Heart left ventricle (tissue), 16 donors: ENCODE measurements around the gene MPDZ. TPM values are rescaled to one million over a fixed set of nuclear protein-coding genes. Genes with fewer than 3 reads are reported as not detected.

ENCODE experiments used
- ATAC-seq, 4 donors: fragments of 200-7000 bp; cut with Tn5 transposase; one replicate each; pipeline ENCODE4 v1.9.1; 2020 to 2022; ENCODE audit warnings: moderate library complexity in 4 of 4, mild to moderate bottlenecking in 3 of 4, moderate number of reproducible peaks in 1 of 4
- DNase-seq, 5 donors: peaks; one replicate each; pipeline ENCODE4 v3.0.0-alpha.2; 2020
- H3K27ac ChIP-seq, 12 donors: fragments of 200-600 bp; sonication (generic) in 4 of 12; one replicate each; pipeline versions ENCODE4 v1.5.0 to v1.8.0; 2016 to 2022; ENCODE audit warnings: mild to moderate bottlenecking in 2 of 12
- H3K27me3 ChIP-seq, 9 donors: fragments of 200-600 bp; sonication (generic) in 2 of 9; one replicate each; pipeline versions ENCODE4 v1.5.1 to v1.8.0; 2016 to 2022; ENCODE audit warnings: mild to moderate bottlenecking in 3 of 9
- H3K36me3 ChIP-seq, 9 donors: fragments of 200-600 bp; sonication (generic) in 2 of 9; one replicate each; pipeline versions ENCODE4 v1.5.0 to v1.8.0; 2018 to 2022; ENCODE audit warnings: mild to moderate bottlenecking in 2 of 9
- H3K4me1 ChIP-seq, 12 donors: fragments of 200-600 bp; sonication (generic) in 4 of 12; one replicate each; pipeline versions ENCODE4 v1.5.0 to v1.8.0; 2016 to 2022; ENCODE audit warnings: mild to moderate bottlenecking in 3 of 12
- H3K4me3 ChIP-seq, 12 donors: fragments of 200-600 bp; sonication (generic) in 4 of 12; one replicate each; pipeline versions ENCODE4 v1.5.0 to v1.8.0; 2017 to 2022; ENCODE audit warnings: mild to moderate bottlenecking in 9 of 12, moderate library complexity in 4 of 12
- H3K9me3 ChIP-seq, 12 donors: fragments of 200-600 bp; sonication (generic) in 4 of 12; one replicate each; pipeline versions ENCODE4 v1.5.0 to v1.8.0; 2016 to 2022; ENCODE audit warnings: mild to moderate bottlenecking in 1 of 12
- POLR2A ChIP-seq, 2 donors: fragments of 450-650 bp; IDR thresholded peaks; one replicate each; pipeline ENCODE4 v1.6.1; 2017; ENCODE audit warnings: antibody characterized with exemption in 2 of 2, mild to moderate bottlenecking in 2 of 2, moderate library complexity in 2 of 2
- WGBS, 4 donors: extraction: QIAGEN DNeasy Blood & Tissue Kit in 2 of 4; methylation state at CpG; one replicate each; pipeline versions ENCODE4 v1.1.5 to v1.1.7; 2013 to 2018; 5-methylcytosine and 5-hydroxymethylcytosine counted together
- intact Hi-C, 10 donors: fragments of 100-400 bp; cut with DNase I; formaldehyde crosslinking; loops; one replicate each; pipeline versions ENCODE4 v1.11.1 to v1.14.2; 2022
- polyA plus RNA-seq, 2 donors: library from polyadenylated mRNA; stranded (reverse); fragments of 200-250 nt; gene quantifications; one replicate each; pipeline ENCODE4 v1.2.3, GENCODE V29; 2013
- total RNA-seq, 9 donors: library from RNA; depleted of rRNA in 2 of 9; stranded (reverse); fragments of >200 nt in 2 of 9; fragmentation: NEBNext Ultra II Directional in 3 of 9; extraction: Animal tissue kit (Norgen Biotek cat#: 25700) in 3 of 9; gene quantifications; one replicate each; pipeline versions ENCODE4 v1.1.0 to v1.2.4, GENCODE V29; 2016 to 2023
- TF ChIP-seq, protein P1 (sequence below), 12 donors: fragments of 200-600 bp; sonication (generic) in 4 of 12; IDR thresholded peaks; one replicate each; pipeline versions ENCODE4 v1.5.0 to v1.8.0; 2018 to 2022; ENCODE audit warnings: antibody characterized with exemption in 12 of 12, mild to moderate bottlenecking in 5 of 12
- donor health status: ischemic (EF 13 %, LVEDD 7.1; RV severe dilation, severe dysfunction).
- donor health status: healthy with polysubstance abuse.
- donor health status: DM: no; HTN: yes; CAD: no.
- donor health status: DM: no; HTN: no; CAD: no.
- donor health status: ischemic (EF 25% LVEDD 6.9; RV normal size, moderate dysfunction).
- donor health status: ischemic (EF 25% LVEDD 5.7; RV mildly dilated, moderate dysfunction).
- donor health status: healthy.
- donor health status: DM: yes; HTN: yes; CAD: no.
- donor health status: ischemic (EF 35%, LVEDD 5.7; RV mildly dilated, moderate dysfunction).
- donor health status: nonischemic (EF 11% LVEDD 7.7; RV severe dilation, severe dysfunction).
- donor health status: DM: yes; HTN: yes; CAD: no.
- donor health status: PGD.
- donor health status: ischemic (EF 29% LVEDD 5.4; RV normal size, mild dysfunction).
- donor health status: nonischemic (EF 23%, LVEDD 6.1; RV moderate dilation, normal function).

The MPDZ gene
- total and polyA plus RNA-seq, 11 donors, result 19.5 to 106 (median 64.8) TPM

DNA sequence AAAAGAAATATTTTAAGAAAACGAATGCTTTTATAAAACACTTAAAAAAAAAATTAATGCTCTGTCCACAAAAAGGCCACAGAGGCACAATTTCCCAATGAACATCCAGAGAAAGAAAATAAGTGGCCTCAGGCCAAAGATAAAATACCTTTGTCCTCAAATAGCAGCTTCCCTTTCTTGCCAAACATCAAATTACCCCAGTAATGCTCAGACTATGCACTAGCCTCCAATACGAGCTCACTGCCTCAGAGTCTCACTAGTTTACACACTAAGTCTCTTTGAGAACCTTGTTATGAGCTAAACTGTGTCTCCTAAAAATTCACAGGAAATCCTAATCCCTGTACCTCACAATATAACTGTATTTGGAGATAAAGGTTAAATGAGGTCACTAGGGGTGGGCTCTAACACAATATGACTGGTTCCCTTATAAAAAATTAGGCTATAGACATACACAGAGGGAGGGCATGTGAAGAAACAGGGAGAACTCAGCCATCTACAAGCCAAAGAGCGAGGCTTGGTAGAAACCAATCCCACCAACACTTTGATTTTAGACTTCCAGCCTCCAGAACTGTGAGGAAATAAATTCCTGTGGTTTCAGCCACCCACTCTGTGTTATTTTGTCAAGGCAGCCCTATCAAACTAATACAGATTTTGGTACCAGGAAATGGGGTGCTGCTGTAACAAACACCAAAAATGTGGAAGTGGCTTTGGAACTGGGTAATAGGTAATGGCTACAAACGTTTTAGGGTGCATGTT is 4.4 kb downstream of the MPDZ start:
- no peak overlapping the region for H3K4me3 ChIP-seq
- H3K27me3 ChIP-seq, result peaks cover 0 to 4% (median 0%) of the 10 kb centered on the region in 9 donors
- H3K9me3 ChIP-seq, result no peaks in the 10 kb centered on the region
- 30 to 42% (median 34%) methylated on average over 4 of the region's 4 CpGs for WGBS, 4 donors
- ATAC-seq, result peak in 1 of 4 donors; percentile 19
- peak overlapping the region; percentile 29 to 76 (median 64) for H3K27ac ChIP-seq
- TF ChIP-seq POLR2A (IDR thresholded peaks at IDR 0.05), result no peak
- TF ChIP-seq, protein P1, sequence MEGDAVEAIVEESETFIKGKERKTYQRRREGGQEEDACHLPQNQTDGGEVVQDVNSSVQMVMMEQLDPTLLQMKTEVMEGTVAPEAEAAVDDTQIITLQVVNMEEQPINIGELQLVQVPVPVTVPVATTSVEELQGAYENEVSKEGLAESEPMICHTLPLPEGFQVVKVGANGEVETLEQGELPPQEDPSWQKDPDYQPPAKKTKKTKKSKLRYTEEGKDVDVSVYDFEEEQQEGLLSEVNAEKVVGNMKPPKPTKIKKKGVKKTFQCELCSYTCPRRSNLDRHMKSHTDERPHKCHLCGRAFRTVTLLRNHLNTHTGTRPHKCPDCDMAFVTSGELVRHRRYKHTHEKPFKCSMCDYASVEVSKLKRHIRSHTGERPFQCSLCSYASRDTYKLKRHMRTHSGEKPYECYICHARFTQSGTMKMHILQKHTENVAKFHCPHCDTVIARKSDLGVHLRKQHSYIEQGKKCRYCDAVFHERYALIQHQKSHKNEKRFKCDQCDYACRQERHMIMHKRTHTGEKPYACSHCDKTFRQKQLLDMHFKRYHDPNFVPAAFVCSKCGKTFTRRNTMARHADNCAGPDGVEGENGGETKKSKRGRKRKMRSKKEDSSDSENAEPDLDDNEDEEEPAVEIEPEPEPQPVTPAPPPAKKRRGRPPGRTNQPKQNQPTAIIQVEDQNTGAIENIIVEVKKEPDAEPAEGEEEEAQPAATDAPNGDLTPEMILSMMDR (IDR thresholded peaks at IDR 0.05), result no peak
- peaks cover 3 to 62% (median 31%) of the 10 kb centered on the region in 12 donors for H3K4me1 ChIP-seq
- H3K36me3 ChIP-seq, result no peaks in the 10 kb centered on the region
- DNase-seq, result no peak
- intact Hi-C loops, result loop anchor here in 3 of 10 donors (5.0 to 10.0 kb wide), 2 partner anchors 60 to 68 kb away; no protein-coding TSS in a partner anchor

DNA sequence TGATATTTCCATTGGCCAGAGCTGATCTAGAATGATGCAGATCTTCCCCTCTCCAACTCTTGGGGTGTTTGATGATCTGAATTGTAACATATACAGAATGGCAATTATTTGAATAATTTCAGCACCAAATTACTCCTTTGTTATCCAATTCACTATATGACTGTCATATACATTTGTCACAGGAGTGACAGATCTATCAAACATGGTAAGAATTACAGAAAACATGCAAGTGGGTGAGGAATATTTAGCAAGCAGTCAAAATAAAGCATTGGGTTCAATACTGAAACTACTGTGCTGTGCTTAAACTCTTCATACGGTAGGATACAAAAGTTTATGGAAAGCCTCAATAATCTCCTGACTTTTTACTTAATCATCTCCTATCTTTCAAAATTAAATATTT is 8.8 kb downstream of the MPDZ start:
- TF ChIP-seq POLR2A (IDR thresholded peaks at IDR 0.05), result no peak
- TF ChIP-seq, protein P1 (IDR thresholded peaks at IDR 0.05), result no peak
- no peaks in the 10 kb centered on the region for H3K27me3 ChIP-seq
- DNase-seq (no peak), ATAC-seq (no peak)
- intact Hi-C loops, result loop anchor here in 1 of 10 donors (10.0 kb wide), 1 partner anchor 56 kb away; no protein-coding TSS in a partner anchor
- no peak overlapping the region for H3K27ac ChIP-seq
- 63 to 72% (median 66%) methylated on average over 1 of the region's 1 CpG for WGBS, 4 donors
- no peaks in the 10 kb centered on the region for H3K9me3 ChIP-seq
- peaks cover 10 to 78% (median 57%) of the 10 kb centered on the region in 12 donors for H3K4me1 ChIP-seq
- no peaks in the 10 kb centered on the region for H3K36me3 ChIP-seq
- no peak overlapping the region for H3K4me3 ChIP-seq

DNA sequence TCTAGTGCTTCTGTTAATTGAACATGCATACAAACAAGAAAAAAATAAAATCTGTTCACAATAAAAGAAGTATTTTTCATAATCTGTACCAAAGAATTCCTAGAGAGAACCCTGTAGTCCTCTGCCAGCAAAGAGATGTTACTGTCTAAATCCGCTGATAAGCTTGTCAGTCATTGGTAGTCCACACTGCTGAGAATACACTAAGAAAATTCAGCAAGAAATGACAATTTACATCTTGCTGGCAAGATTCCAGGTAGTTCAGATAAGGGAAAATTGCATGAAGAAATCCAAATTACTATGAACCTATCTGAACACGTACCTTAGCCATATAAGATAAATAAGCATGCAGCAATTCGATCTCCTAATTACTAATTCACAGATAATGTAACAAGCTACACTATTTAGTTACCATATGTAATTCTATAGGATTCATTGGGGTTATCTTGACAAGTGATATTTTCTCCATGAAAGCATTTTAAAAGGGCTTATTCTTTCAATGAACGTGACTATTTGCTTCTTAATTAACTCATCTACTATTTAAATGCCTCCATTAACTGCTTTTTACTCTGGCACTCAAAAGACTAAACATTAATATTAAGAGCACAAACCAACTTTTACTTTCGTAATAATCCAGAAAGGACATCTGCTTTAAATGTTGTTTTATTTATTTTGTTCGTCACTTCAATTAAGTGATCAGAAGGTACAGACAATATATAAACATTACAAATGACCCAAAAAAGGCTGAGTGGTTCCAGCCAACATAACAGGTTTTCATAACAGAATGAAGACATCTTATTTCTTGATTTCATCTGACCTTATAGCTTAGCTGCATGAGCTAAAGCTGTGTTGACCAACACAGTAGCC is 9.7 kb downstream of the MPDZ start:
- Histone ChIP-seq H3K27me3 (no peaks in the 10 kb centered on the region), H3K27ac (no peak overlapping the region), H3K4me1 (peaks cover 10 to 75% (median 55%) of the 10 kb centered on the region in 12 donors), H3K36me3 (peaks cover 0 to 4% (median 0%) of the 10 kb centered on the region in 9 donors), H3K9me3 (no peaks in the 10 kb centered on the region), H3K4me3 (no peak overlapping the region)
- TF ChIP-seq POLR2A (IDR thresholded peaks at IDR 0.05), result no peak
- TF ChIP-seq, protein P1 (IDR thresholded peaks at IDR 0.05), result no peak
- DNase-seq (no peak), ATAC-seq (no peak)
- 58 to 74% (median 67%) methylated on average over 6 of the region's 6 CpGs for WGBS, 4 donors
- intact Hi-C loops, result loop anchor here in 2 of 10 donors (10.0 kb wide), 2 partner anchors 55 kb away; no protein-coding TSS in a partner anchor
